Osteoblast (primary cell): Measurements from ENCODE around the gene PSMF1. TPM values are rescaled to one million over a fixed set of nuclear protein-coding genes. Genes with fewer than 3 reads are reported as not detected.

Experiments
- DNase-seq: peaks from one replicate; pipeline ENCODE4 v3.0.0; 2011; ENCODE audit warnings: low spot score, mixed read lengths; ENCODE audit not compliant: insufficient read length; ENCODE audit errors: missing footprints
- H2AFZ ChIP-seq: 2 replicates; pipeline ENCODE4 v1.6.0; 2011; ENCODE audit warnings: mild to moderate bottlenecking, low read length
- H3K27ac ChIP-seq: 2 replicates; pipeline ENCODE4 v1.5.1; 2011; ENCODE audit warnings: mild to moderate bottlenecking, low read depth, low read length, moderate library complexity
- H3K27me3 ChIP-seq: 2 replicates; pipeline ENCODE4 v1.6.0; 2012; ENCODE audit warnings: mild to moderate bottlenecking, control low read depth, inconsistent platforms, low read length, moderate library complexity; ENCODE audit not compliant: insufficient read depth
- H3K36me3 ChIP-seq: 2 replicates; pipeline ENCODE4 v1.5.1; 2011; ENCODE audit warnings: mild to moderate bottlenecking, low read length, control low read depth, moderate library complexity; ENCODE audit not compliant: insufficient read depth
- H3K4me1 ChIP-seq: 2 replicates; pipeline ENCODE4 v1.5.1; 2011; ENCODE audit warnings: mild to moderate bottlenecking, low read length, control low read depth, moderate library complexity; ENCODE audit not compliant: insufficient read depth
- H3K4me2 ChIP-seq: 2 replicates; pipeline ENCODE4 v1.6.0; 2011; ENCODE audit warnings: mild to moderate bottlenecking, low read length; ENCODE audit not compliant: insufficient read depth
- H3K4me3 ChIP-seq: fragments of 200-600 bp; sonication (generic); 3 replicates; pipeline ENCODE4 v1.5.1; 2012; ENCODE audit warnings: mild to moderate bottlenecking, low read length, inconsistent platforms; ENCODE audit not compliant: insufficient read depth
- H3K79me2 ChIP-seq: 2 replicates; pipeline ENCODE4 v1.6.0; 2012; ENCODE audit warnings: mild to moderate bottlenecking, low read length, control low read depth, inconsistent platforms; ENCODE audit not compliant: insufficient read depth
- H3K9me3 ChIP-seq: 2 replicates; pipeline ENCODE4 v1.5.1; 2011; ENCODE audit warnings: low read depth, low read length, control low read depth
- H4K20me1 ChIP-seq: 2 replicates; pipeline ENCODE4 v1.6.0; 2012; ENCODE audit warnings: mild to moderate bottlenecking, low read length, control low read depth; ENCODE audit not compliant: insufficient read depth
- total RNA-seq: library from RNA; depleted of rRNA; stranded (reverse); fragments of >200 nt; gene quantifications from 2 replicates; pipeline ENCODE4 v1.2.3, GENCODE V29; 2012
- TF ChIP-seq, protein P1 (sequence below): IDR thresholded peaks from 2 replicates; pipeline ENCODE4 v1.5.1; 2011; ENCODE audit warnings: mild to moderate bottlenecking, low read depth, low read length, moderate library complexity; ENCODE audit errors: extremely low read depth

Gene PSMF1
- total RNA-seq, 1 donor: 61.2 TPM

GRCh38 chr20:1206366-1207148, 88.2 kb downstream of the PSMF1 start:
- Histone ChIP-seq H4K20me1 (no peaks in the 10 kb centered on the region), H3K4me3 (no peak overlapping the region), H3K9me3 (no peaks in the 10 kb centered on the region), H3K4me2 (no peak overlapping the region), H3K4me1 (no peaks in the 10 kb centered on the region), H2AFZ (no peak overlapping the region), H3K36me3 (no peaks in the 10 kb centered on the region), H3K27ac (no peak overlapping the region), H3K79me2 (no peaks in the 10 kb centered on the region), H3K27me3 (peaks cover 29% of the 10 kb centered on the region)
- no peak for DNase-seq
- TF ChIP-seq, protein P1, sequence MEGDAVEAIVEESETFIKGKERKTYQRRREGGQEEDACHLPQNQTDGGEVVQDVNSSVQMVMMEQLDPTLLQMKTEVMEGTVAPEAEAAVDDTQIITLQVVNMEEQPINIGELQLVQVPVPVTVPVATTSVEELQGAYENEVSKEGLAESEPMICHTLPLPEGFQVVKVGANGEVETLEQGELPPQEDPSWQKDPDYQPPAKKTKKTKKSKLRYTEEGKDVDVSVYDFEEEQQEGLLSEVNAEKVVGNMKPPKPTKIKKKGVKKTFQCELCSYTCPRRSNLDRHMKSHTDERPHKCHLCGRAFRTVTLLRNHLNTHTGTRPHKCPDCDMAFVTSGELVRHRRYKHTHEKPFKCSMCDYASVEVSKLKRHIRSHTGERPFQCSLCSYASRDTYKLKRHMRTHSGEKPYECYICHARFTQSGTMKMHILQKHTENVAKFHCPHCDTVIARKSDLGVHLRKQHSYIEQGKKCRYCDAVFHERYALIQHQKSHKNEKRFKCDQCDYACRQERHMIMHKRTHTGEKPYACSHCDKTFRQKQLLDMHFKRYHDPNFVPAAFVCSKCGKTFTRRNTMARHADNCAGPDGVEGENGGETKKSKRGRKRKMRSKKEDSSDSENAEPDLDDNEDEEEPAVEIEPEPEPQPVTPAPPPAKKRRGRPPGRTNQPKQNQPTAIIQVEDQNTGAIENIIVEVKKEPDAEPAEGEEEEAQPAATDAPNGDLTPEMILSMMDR: no peak

DNA sequence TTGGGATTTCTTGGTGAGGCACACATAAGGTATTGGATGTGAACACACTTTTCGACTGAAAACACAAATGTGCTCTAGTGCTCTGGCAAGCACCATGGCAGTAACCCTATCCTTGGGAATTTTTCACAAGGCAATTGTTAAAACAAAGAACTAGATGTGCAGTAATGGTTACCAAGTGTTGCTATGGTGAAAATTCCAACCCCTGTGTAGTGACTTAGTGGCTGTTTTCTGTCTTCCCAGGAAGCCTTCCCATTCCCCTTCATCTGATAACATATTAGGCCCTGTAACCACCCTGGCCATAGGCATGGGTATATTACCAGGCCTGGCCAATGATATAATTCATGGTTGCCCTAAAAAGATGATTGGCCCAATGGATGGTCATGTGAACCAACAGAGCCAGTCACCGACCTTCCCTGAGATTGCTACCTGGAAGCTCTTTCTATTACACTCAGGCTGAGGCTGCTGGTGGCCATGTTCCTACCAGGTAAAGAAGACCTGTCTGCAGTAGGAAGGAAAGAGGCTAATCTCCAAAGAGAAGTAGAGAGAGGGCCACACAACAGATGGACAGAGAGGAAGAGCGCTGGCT, 89.0 kb downstream of the PSMF1 start:
- Histone ChIP-seq H3K4me3 (no peak overlapping the region), H3K9me3 (no peaks in the 10 kb centered on the region), H3K4me1 (no peaks in the 10 kb centered on the region), H3K27ac (no peak overlapping the region), H2AFZ (no peak overlapping the region), H3K4me2 (no peak overlapping the region), H4K20me1 (no peaks in the 10 kb centered on the region), H3K79me2 (no peaks in the 10 kb centered on the region), H3K27me3 (peaks cover 32% of the 10 kb centered on the region), H3K36me3 (no peaks in the 10 kb centered on the region)
- no peak for DNase-seq
- TF ChIP-seq, protein P1: no peak

- H3K4me3 ChIP-seq: no peak overlapping the region
- no peaks in the 10 kb centered on the region for H3K9me3 ChIP-seq
- no peak for DNase-seq
- no peaks in the 10 kb centered on the region for H4K20me1 ChIP-seq
- H3K4me2 ChIP-seq: no peak overlapping the region
- no peak overlapping the region for H2AFZ ChIP-seq
- TF ChIP-seq, protein P1: peak; percentile 40
- no peaks in the 10 kb centered on the region for H3K36me3 ChIP-seq
- H3K79me2 ChIP-seq: no peaks in the 10 kb centered on the region
- H3K4me1 ChIP-seq: no peaks in the 10 kb centered on the region
- peaks cover 21% of the 10 kb centered on the region for H3K27me3 ChIP-seq
- no peak overlapping the region for H3K27ac ChIP-seq
These were observed 91.3 kb downstream of the PSMF1 start for GRCh38 chr20:1209447-1210387.
